GM12891 (cell line): Measurements from ENCODE around the gene SIM2.

Experiments used
- PAX5 ChIP-seq: IDR thresholded peaks from 2 replicates; pipeline ENCODE4 v1.6.1; 2011; ENCODE audit warnings: low read length, moderate library complexity, mild to moderate bottlenecking; ENCODE audit not compliant: insufficient read depth, severe bottlenecking
- POLR2A ChIP-seq: IDR thresholded peaks from 2 replicates; pipeline ENCODE4 v1.6.1; 2011; ENCODE audit warnings: low read depth, low read length, control low read depth
- POLR2AphosphoS5 ChIP-seq: IDR thresholded peaks from 2 replicates; pipeline ENCODE4 v1.6.1; 2011; ENCODE audit warnings: low read depth, low read length, control low read depth
- POU2F2 ChIP-seq: IDR thresholded peaks from 2 replicates; pipeline ENCODE4 v1.6.1; 2011; ENCODE audit warnings: low read depth, mild to moderate bottlenecking, control low read depth, low read length, moderate library complexity
- SPI1 ChIP-seq: IDR thresholded peaks from 2 replicates; pipeline ENCODE4 v1.6.1; 2011; ENCODE audit warnings: low read depth, low read length, control low read depth
- TAF1 ChIP-seq: IDR thresholded peaks from 2 replicates; pipeline ENCODE4 v1.6.1; 2011; ENCODE audit warnings: low read depth, low read length, control low read depth

GRCh38 chr21:36703123-36703522, 4.2 kb downstream of the SIM2 start:
- TF ChIP-seq POLR2A (no peak), POLR2AphosphoS5 (no peak), TAF1 (no peak), SPI1 (no peak), POU2F2 (no peak), PAX5 (no peak)
